Neural progenitor cell (in vitro differentiated cells): ENCODE results near the gene ZSCAN5C. TPM values are rescaled to one million over a fixed set of nuclear protein-coding genes. Genes with fewer than 3 reads are reported as not detected.

ENCODE experiments used
- DNase-seq: peaks from one replicate; pipeline ENCODE4 v3.0.0-alpha.2; 2016; ENCODE audit warnings: low spot score
- H2AFZ ChIP-seq: fragments of 200-600 bp; sonication (generic); replicated peaks from 2 replicates; pipeline ENCODE4 v1.6.1; 2016; ENCODE audit warnings: antibody characterized with exemption
- H3F3A ChIP-seq: fragments of 200-600 bp; sonication (generic); 2 replicates; pipeline ENCODE4 v1.6.1; 2016; ENCODE audit warnings: antibody characterized with exemption, low read depth
- H3K27ac ChIP-seq: fragments of 200-600 bp; sonication (generic); 2 replicates; pipeline ENCODE4 v1.5.1; 2016; ENCODE audit warnings: mild to moderate bottlenecking
- H3K27me3 ChIP-seq: fragments of 200-600 bp; sonication (generic); 2 replicates; pipeline ENCODE4 v1.6.1; 2016; ENCODE audit warnings: mild to moderate bottlenecking, moderate library complexity
- H3K36me3 ChIP-seq: fragments of 200-600 bp; sonication (generic); 2 replicates; pipeline ENCODE4 v1.5.1; 2016
- H3K4me1 ChIP-seq: fragments of 200-600 bp; sonication (generic); 2 replicates; pipeline ENCODE4 v1.6.1; 2016; ENCODE audit warnings: mixed run types
- H3K4me2 ChIP-seq: fragments of 200-600 bp; sonication (generic); 2 replicates; pipeline ENCODE4 v1.6.1; 2016
- H3K4me3 ChIP-seq: fragments of 200-600 bp; sonication (generic); 2 replicates; pipeline ENCODE4 v1.5.1; 2016
- H3K79me2 ChIP-seq: fragments of 200-600 bp; sonication (generic); 2 replicates; pipeline ENCODE4 v1.6.1; 2016; ENCODE audit warnings: low read depth
- H3K9ac ChIP-seq: fragments of 200-600 bp; sonication (generic); 2 replicates; pipeline ENCODE4 v1.6.1; 2016
- H3K9me3 ChIP-seq: fragments of 200-600 bp; sonication (generic); 2 replicates; pipeline ENCODE4 v1.5.1; 2016; ENCODE audit warnings: low read depth
- H4K20me1 ChIP-seq: fragments of 200-600 bp; sonication (generic); 2 replicates; pipeline ENCODE4 v1.6.1; 2016; ENCODE audit warnings: low read depth
- H3K27ac Mint-ChIP-seq: 3 replicates; pipeline ENCODE4 v1.8.0; 2021; ENCODE audit warnings: mixed read lengths
- H3K27me3 Mint-ChIP-seq: 2 replicates; pipeline ENCODE4 v1.8.0; 2022; ENCODE audit warnings: low read depth, mild to moderate bottlenecking, inconsistent platforms, moderate library complexity, mixed read lengths; ENCODE audit not compliant: insufficient read depth
- H3K36me3 Mint-ChIP-seq: 3 replicates; pipeline ENCODE4 v1.8.0; 2021; ENCODE audit warnings: mixed read lengths
- H3K4me1 Mint-ChIP-seq: 3 replicates; pipeline ENCODE4 v1.8.0; 2021; ENCODE audit warnings: mixed read lengths
- H3K4me3 Mint-ChIP-seq: 3 replicates; pipeline ENCODE4 v1.8.0; 2021; ENCODE audit warnings: mild to moderate bottlenecking, moderate library complexity, mixed read lengths
- H3K9me3 Mint-ChIP-seq: 3 replicates; pipeline ENCODE4 v1.8.0; 2020; ENCODE audit warnings: mixed read lengths
- EZH2 ChIP-seq: fragments of 200-600 bp; sonication (generic); IDR thresholded peaks from 2 replicates; pipeline ENCODE4 v1.6.1; 2017; ENCODE audit warnings: antibody characterized with exemption, mild to moderate bottlenecking, moderate library complexity
- EZH2phosphoT487 ChIP-seq: fragments of 200-600 bp; sonication (generic); IDR thresholded peaks from 2 replicates; pipeline ENCODE4 v1.6.1; 2017; ENCODE audit warnings: antibody characterized with exemption
- total RNA-seq: library from RNA; depleted of rRNA; stranded (reverse); fragments of >200 nt; gene quantifications from 2 replicates; pipeline ENCODE4 v1.2.3, GENCODE V29; 2015; ENCODE audit warnings: low replicate concordance
- TF ChIP-seq, protein P1 (sequence below): fragments of 200-600 bp; sonication (generic); IDR thresholded peaks from 2 replicates; pipeline ENCODE4 v1.5.1; 2017; ENCODE audit warnings: antibody characterized with exemption, mild to moderate bottlenecking

Gene ZSCAN5C
- total RNA-seq, 1 donor from 2014 or later, result not detected

DNA sequence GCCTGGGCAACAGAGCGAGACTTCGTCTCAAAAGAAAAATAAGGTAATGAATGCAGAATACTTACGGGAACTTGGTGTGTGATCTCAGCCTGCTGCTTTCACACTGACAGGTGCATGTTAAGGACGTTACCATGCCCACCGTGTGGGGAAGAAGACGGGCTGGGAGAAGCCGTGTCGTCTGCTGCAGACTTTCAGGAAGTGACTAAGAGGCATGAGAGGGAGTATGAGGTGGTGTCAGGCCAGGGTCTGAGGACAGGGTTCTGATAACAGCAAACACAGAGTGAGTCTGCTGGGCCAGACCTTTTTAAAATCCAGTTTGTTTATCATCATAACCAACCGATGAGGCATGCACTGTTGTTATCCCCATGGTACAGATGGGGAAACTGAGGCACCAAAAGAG, 39.8 kb upstream of the ZSCAN5C start:
- no peak for DNase-seq
- Histone ChIP-seq H2AFZ (no peak overlapping the region), H3K9me3 (no peaks in the 10 kb centered on the region), H3K4me1 (no peaks in the 10 kb centered on the region), H3K79me2 (no peaks in the 10 kb centered on the region), H3K4me3 (no peak overlapping the region), H3F3A (no peaks in the 10 kb centered on the region), H3K27ac (no peak overlapping the region), H3K9ac (no peak overlapping the region), H3K27me3 (no peaks in the 10 kb centered on the region), H4K20me1 (no peaks in the 10 kb centered on the region), H3K36me3 (no peaks in the 10 kb centered on the region), H3K4me2 (no peak overlapping the region)
- H3K4me3 Mint-ChIP-seq, result no peak overlapping the region
- peaks cover 7% of the 10 kb centered on the region for H3K27me3 Mint-ChIP-seq
- TF ChIP-seq, protein P1, sequence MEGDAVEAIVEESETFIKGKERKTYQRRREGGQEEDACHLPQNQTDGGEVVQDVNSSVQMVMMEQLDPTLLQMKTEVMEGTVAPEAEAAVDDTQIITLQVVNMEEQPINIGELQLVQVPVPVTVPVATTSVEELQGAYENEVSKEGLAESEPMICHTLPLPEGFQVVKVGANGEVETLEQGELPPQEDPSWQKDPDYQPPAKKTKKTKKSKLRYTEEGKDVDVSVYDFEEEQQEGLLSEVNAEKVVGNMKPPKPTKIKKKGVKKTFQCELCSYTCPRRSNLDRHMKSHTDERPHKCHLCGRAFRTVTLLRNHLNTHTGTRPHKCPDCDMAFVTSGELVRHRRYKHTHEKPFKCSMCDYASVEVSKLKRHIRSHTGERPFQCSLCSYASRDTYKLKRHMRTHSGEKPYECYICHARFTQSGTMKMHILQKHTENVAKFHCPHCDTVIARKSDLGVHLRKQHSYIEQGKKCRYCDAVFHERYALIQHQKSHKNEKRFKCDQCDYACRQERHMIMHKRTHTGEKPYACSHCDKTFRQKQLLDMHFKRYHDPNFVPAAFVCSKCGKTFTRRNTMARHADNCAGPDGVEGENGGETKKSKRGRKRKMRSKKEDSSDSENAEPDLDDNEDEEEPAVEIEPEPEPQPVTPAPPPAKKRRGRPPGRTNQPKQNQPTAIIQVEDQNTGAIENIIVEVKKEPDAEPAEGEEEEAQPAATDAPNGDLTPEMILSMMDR, result no peak
- TF ChIP-seq EZH2phosphoT487 (no peak), EZH2 (no peak)
- H3K4me1 Mint-ChIP-seq, result no peaks in the 10 kb centered on the region
- H3K9me3 Mint-ChIP-seq, result no peaks in the 10 kb centered on the region
- H3K36me3 Mint-ChIP-seq, result peaks cover 8% of the 10 kb centered on the region
- no peak overlapping the region for H3K27ac Mint-ChIP-seq

DNA sequence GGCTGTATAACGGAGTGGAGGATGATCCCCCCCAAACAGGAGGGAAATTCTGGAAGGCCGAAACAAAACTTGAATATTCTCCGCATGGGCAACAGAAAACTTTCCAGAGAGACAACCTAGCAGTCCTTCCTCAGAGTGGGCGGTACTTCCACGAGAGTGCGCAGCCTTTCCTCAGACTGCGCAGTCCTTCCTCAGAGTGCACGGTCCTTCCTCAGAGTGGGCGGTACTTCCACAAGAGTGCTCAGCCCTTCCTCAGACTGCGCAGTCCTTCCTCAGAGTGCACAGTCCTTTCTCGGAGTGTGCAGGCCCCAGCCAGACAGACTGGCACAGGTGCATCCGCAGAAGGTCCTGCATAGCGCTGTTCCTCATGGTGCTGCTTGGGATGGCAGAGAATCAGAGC, 39.0 kb upstream of the ZSCAN5C start:
- Mint-ChIP-seq H3K36me3 (peaks cover 6% of the 10 kb centered on the region), H3K9me3 (no peaks in the 10 kb centered on the region), H3K4me3 (no peak overlapping the region), H3K27me3 (peaks cover 4% of the 10 kb centered on the region), H3K27ac (no peak overlapping the region), H3K4me1 (no peaks in the 10 kb centered on the region)
- Histone ChIP-seq H3K79me2 (no peaks in the 10 kb centered on the region), H3K9ac (no peak overlapping the region), H3K9me3 (no peaks in the 10 kb centered on the region), H3K27ac (no peak overlapping the region), H2AFZ (no peak overlapping the region), H3F3A (no peaks in the 10 kb centered on the region), H3K4me2 (no peak overlapping the region), H3K36me3 (no peaks in the 10 kb centered on the region), H3K4me3 (no peak overlapping the region), H3K27me3 (no peaks in the 10 kb centered on the region), H4K20me1 (no peaks in the 10 kb centered on the region), H3K4me1 (no peaks in the 10 kb centered on the region)
- TF ChIP-seq EZH2phosphoT487 (no peak), EZH2 (no peak)
- TF ChIP-seq, protein P1, result no peak
- no peak for DNase-seq

DNA sequence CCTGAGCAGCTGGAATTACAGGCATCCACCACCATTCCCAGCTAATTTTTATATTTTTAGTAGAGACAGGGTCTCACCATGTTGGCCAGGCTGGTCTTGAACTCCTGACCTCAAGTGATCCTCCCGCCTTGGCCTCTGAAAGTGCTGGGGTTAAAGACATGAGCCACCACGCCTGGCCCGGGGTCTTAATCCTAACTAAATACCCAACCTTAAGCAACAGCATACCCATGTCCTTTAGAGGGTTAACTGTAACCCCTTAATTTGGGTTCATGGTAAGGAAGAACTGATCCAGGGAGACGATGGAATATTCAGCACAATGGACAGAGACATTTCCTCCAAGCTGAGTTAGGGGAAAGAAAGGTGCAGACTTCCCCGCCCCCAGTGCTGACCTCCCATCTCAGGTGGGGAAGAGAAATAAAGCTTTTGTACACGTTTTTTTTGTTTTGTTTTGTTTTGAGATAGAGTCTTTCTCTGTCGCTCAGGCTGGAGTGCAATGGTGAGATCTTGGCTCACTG, 35.0 kb upstream of the ZSCAN5C start:
- H3K27ac Mint-ChIP-seq, result no peak overlapping the region
- H3K9me3 ChIP-seq, result no peaks in the 10 kb centered on the region
- H3K4me2 ChIP-seq, result no peak overlapping the region
- no peak overlapping the region for H3K9ac ChIP-seq
- H3K27me3 Mint-ChIP-seq, result peaks cover 10% of the 10 kb centered on the region
- no peaks in the 10 kb centered on the region for H3K9me3 Mint-ChIP-seq
- H3K4me3 ChIP-seq, result no peak overlapping the region
- H3K4me1 Mint-ChIP-seq, result no peaks in the 10 kb centered on the region
- no peak overlapping the region for H3K4me3 Mint-ChIP-seq
- TF ChIP-seq, protein P1, result no peak
- TF ChIP-seq EZH2phosphoT487 (no peak), EZH2 (no peak)
- H3K36me3 Mint-ChIP-seq, result no peaks in the 10 kb centered on the region
- no peaks in the 10 kb centered on the region for H3K27me3 ChIP-seq
- no peaks in the 10 kb centered on the region for H3K79me2 ChIP-seq
- H3K36me3 ChIP-seq, result no peaks in the 10 kb centered on the region
- no peak overlapping the region for H3K27ac ChIP-seq
- H2AFZ ChIP-seq, result no peak overlapping the region
- H3F3A ChIP-seq, result no peaks in the 10 kb centered on the region
- DNase-seq, result peak; percentile 71
- no peaks in the 10 kb centered on the region for H4K20me1 ChIP-seq
- H3K4me1 ChIP-seq, result no peaks in the 10 kb centered on the region
